GM18526 (cell line): Measurements from ENCODE around the gene LRP1B.

Experiments used
- POLR2A ChIP-seq: IDR thresholded peaks from 3 replicates; pipeline ENCODE4 v1.6.1; 2011; ENCODE audit not compliant: insufficient read length; ENCODE audit errors: extremely low read depth

Gene LRP1B

GRCh38 chr2:141125432-141125831, 1005.4 kb downstream of the LRP1B start:
- TF ChIP-seq POLR2A, result no peak

GRCh38 chr2:141118836-141119235, 1012.0 kb downstream of the LRP1B start:
- TF ChIP-seq POLR2A, result no peak

- TF ChIP-seq POLR2A, result no peak
These were observed 1017.5 kb downstream of the LRP1B start for GRCh38 chr2:141113301-141113700.

- no peak for TF ChIP-seq POLR2A
These were observed 1021.2 kb downstream of the LRP1B start for GRCh38 chr2:141109633-141110032.

- no peak for TF ChIP-seq POLR2A
These were observed 1025.1 kb downstream of the LRP1B start for GRCh38 chr2:141105763-141106162.

GRCh38 chr2:141103216-141103615, 1027.6 kb downstream of the LRP1B start:
- TF ChIP-seq POLR2A, result no peak

- TF ChIP-seq POLR2A, result no peak
These were observed 1051.6 kb downstream of the LRP1B start for GRCh38 chr2:141079231-141079630.

GRCh38 chr2:141075753-141076152, 1055.1 kb downstream of the LRP1B start:
- no peak for TF ChIP-seq POLR2A

GRCh38 chr2:141068053-141068682, 1062.6 kb downstream of the LRP1B start:
- TF ChIP-seq POLR2A, result no peak

- no peak for TF ChIP-seq POLR2A
These were observed 1065.8 kb downstream of the LRP1B start for GRCh38 chr2:141065042-141065441.

GRCh38 chr2:141063406-141063805, 1067.4 kb downstream of the LRP1B start:
- TF ChIP-seq POLR2A, result no peak

- no peak for TF ChIP-seq POLR2A
These were observed 1068.4 kb downstream of the LRP1B start for GRCh38 chr2:141062443-141062842.

GRCh38 chr2:141062031-141062430, 1068.8 kb downstream of the LRP1B start:
- TF ChIP-seq POLR2A, result no peak

GRCh38 chr2:141058556-141058955, 1072.3 kb downstream of the LRP1B start:
- TF ChIP-seq POLR2A, result no peak

GRCh38 chr2:141055531-141055930, 1075.3 kb downstream of the LRP1B start:
- TF ChIP-seq POLR2A, result no peak

GRCh38 chr2:141048951-141049350, 1081.9 kb downstream of the LRP1B start:
- TF ChIP-seq POLR2A, result no peak

- no peak for TF ChIP-seq POLR2A
These were observed 1089.5 kb downstream of the LRP1B start for GRCh38 chr2:141041281-141041680.

GRCh38 chr2:141038341-141038740, 1092.5 kb downstream of the LRP1B start:
- TF ChIP-seq POLR2A, result no peak

GRCh38 chr2:141037361-141037760, 1093.5 kb downstream of the LRP1B start:
- no peak for TF ChIP-seq POLR2A
